SU-DHL-6 (cell line): Measurements from ENCODE around the gene KDM6B.

Source experiments
- CTCF ChIP-seq: fragments of 200-600 bp; sonication (generic); IDR thresholded peaks from one replicate; pipeline ENCODE4 v1.5.1; 2017; ENCODE audit warnings: antibody characterized with exemption, mild to moderate bottlenecking, low read length, moderate library complexity; ENCODE audit not compliant: insufficient read depth, poor library complexity, severe bottlenecking
- EZH2phosphoT487 ChIP-seq: fragments of 200-600 bp; sonication (generic), shearing (Covaris generic); conservative IDR thresholded peaks from 2 replicates; pipeline ENCODE4 v1.6.1; 2018; ENCODE audit warnings: mild to moderate bottlenecking, antibody characterized with exemption, low read length, moderate library complexity, mixed read lengths

- TF ChIP-seq EZH2phosphoT487 (no peak), CTCF (no peak)
Observed at GRCh38 chr17:7864995-7865650, 31.1 kb downstream of the KDM6B start.
